ENCODE measurements around the gene MED26. TPM values are rescaled to one million over a fixed set of nuclear protein-coding genes. Genes with fewer than 3 reads are reported as not detected.

The MED26 gene
- total and polyA plus RNA-seq, 9 of the 15 experiments (the other 6 are each of a cell fraction or from before 2014, with no cell fraction given), result 0.71 to 15.1 (median 6.2) TPM

- TF ChIP-seq XRCC5 (IDR thresholded peaks at IDR 0.05; ENCODE audit: low read depth, low read length), result no peak
- TF ChIP-seq RBFOX2 (IDR thresholded peaks at IDR 0.05; ENCODE audit: low read depth, low read length), result peak; percentile 12; the same call in 1 of the 2 replicates
- no peak for TF ChIP-seq RFX5 (IDR thresholded peaks at IDR 0.05; ENCODE audit: low read depth, low read length)
- peak; percentile 50 for TF ChIP-seq ZBTB33 (CRISPR knock-in tag; IDR thresholded peaks at IDR 0.05)
- TF ChIP-seq CBX5 (IDR thresholded peaks at IDR 0.05; ENCODE audit: borderline replicate concordance, low read depth), result no peak
- TF ChIP-seq ZBTB9 (CRISPR knock-in tag; IDR thresholded peaks at IDR 0.05), result no peak
- no peak for TF ChIP-seq ZNF395 (CRISPR knock-in tag; IDR thresholded peaks at IDR 0.05)
- no peak for TF ChIP-seq SRSF7 (optimal IDR thresholded peaks at IDR 0.05; ENCODE audit: low read depth, low read length)
- no peak for TF ChIP-seq E2F1 (CRISPR knock-in tag; IDR thresholded peaks at IDR 0.05)
Observed at GRCh38 chr19:16525751-16526481, 102.1 kb downstream of the MED26 start (continued).

Data from K562 (cell line).